GM21825 (cell line): ENCODE data around the gene TMEM117.

Source experiments
- ATAC-seq: cut with Tn5 transposase; IDR thresholded peaks from one replicate; pipeline ENCODE4 v1.9.1; 2021; ENCODE audit warnings: mild to moderate bottlenecking, moderate library complexity; ENCODE audit not compliant: unreplicated experiment

The TMEM117 gene

DNA sequence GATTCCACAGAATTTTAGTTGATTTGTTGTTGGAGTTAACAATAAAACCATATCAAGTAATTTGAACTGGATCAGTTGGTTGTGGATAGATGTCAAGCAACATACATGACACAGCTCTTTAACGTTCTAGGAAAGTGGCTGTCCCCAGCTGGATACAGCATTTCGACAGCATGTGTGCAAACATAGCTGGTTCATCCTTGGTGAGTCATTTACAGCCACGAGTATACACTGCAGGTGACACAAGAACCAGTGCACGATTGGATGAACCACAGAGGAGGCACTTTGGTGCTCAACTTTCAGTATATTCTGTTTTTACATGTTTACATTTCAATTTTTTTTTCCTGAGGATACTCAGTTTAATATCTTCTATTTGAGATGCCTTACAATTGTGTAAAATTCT, 242.4 kb downstream of the TMEM117 start:
- no peak for ATAC-seq

DNA sequence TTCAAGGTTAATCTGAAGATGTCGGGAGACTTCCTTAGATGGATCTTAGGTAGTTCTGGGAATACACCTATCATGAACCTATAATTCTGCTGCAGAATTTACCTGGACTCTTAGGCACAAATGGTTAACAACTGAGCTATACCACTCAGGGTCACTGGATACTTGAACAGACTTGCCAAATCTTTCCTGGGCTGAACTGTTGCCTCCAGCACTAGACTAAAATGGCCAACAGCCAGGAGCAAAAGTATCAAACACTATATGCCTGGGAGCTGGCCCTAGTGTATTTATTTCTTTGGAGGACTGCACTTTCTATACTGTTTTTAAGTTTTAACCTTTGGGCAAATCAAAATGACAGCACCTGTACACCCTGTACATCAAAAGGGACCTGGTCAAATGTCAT, 252.8 kb downstream of the TMEM117 start:
- no peak for ATAC-seq

GRCh38 chr12:44091948-44092606, 256.2 kb downstream of the TMEM117 start:
- no peak for ATAC-seq

DNA sequence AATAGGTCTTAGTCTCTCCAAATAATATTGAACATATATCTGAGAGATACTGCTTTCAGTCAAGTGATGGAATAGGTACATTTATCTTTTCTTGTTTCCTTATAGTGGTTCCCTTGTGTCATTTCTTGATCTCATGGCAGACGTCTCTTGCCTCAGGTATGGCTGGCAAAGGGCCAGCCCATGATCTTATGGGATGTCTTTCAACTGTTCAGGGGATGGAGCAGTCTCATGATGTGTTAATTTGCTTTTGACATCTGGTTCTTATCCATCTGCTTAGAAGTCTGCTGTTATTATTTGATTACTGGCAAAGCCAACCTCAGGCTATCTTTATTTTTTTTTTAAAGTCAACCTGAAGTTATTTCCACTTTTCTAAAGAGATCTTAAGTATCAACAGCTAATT, 262.9 kb downstream of the TMEM117 start:
- ATAC-seq = no peak

DNA sequence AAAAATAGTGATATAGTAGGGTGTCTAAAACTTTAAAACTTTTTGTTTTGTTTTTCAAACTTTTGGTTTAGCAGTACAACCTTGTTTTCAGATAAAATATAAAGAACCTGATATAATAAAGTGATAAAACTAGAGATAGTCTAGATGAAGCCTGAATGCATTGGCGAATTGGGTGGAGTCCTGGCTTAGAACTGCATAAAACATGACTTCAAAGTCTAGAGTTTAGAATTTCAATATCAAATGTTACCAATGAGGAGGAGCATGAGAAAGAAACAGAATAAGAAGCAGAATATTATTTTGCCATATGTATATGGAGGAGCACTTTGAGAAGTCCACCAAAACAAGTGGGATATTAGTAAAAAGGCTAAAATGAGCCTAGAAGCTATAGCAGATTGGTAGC, 263.6 kb downstream of the TMEM117 start:
- no peak for ATAC-seq

DNA sequence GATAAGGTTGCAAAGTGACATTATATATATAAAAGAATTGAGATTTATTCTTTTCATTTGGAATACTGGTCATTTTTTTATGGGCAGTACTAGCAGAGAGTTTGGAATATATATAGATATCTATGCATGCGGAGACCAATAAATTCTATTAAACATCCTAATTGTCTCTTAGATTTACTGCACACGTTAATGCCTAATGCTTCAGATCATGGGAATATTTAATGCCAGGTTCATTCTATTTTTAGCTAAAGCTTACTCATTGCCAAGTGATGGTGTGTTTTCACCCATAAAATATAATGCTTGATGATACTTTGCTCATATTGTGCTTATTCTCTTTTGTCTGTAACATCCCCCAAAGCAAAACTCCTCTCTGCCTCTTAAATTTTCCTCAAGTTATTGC, 264.4 kb downstream of the TMEM117 start:
- no peak for ATAC-seq

DNA sequence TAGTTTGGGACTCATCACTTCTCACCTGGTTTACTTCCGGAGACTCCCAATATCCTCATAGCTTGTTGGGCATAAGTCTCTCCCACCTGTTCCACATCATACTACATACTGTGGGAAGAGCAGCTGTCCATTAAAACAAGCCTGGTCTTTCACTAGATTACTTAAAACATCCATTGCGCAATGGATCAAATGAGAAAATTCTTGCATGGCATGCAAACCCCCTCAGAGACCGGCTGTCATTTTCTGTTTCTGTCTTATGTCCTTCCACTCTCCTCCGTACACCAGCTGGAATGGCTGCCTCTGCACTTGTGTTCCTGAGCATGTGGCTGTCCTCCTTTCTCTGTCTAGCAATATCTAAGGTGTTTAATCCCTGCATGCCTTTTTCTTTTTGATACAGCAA, 265.6 kb downstream of the TMEM117 start:
- ATAC-seq = no peak

- no peak for ATAC-seq
Measured at GRCh38 chr12:44114906-44115305, 279.0 kb downstream of the TMEM117 start.

DNA sequence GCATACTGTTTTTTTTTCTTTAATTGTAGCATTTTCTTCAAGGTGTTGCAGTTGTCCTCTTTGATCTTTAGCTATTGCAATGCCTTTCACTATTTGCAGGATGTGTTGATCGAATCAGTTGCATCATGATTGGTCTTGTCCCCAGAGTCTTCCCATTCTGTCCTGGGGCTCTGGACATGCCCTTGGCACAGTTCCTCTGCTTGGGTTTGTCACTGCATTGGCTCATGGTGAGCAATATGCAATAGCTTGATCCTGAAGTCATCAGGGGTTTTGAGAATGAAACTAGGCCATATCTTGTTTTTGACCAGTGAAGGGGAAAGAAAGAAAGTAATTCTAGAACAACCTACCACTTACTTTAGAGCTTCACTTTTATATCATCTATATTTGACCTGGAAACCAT, 281.5 kb downstream of the TMEM117 start:
- ATAC-seq = no peak

- no peak for ATAC-seq
Measured at GRCh38 chr12:44118946-44119345, 283.1 kb downstream of the TMEM117 start.

GRCh38 chr12:44126806-44127205, 290.9 kb downstream of the TMEM117 start:
- no peak for ATAC-seq

GRCh38 chr12:44127966-44128710, 292.3 kb downstream of the TMEM117 start:
- no peak for ATAC-seq

- ATAC-seq = no peak
Measured at GRCh38 chr12:44143175-44143574, 307.3 kb downstream of the TMEM117 start.

DNA sequence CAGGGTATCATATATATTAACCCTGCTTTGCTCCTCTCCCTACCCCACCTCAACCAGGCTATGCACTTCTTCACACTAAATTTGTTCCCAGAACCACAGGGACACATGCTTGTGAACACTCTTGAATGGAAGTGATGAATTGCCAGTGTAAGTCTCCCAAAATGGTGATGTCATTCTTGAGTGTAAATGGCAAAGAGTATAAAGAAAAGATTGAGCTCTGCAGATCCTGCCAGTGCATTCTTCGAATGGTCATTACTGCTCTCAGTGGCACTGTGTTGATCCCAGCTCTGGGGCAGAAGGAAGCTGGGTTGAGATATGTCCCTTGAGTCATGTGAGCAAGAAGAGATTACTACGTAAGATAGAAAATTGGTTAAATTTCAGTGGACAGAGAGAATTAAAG, 313.1 kb downstream of the TMEM117 start:
- ATAC-seq = no peak

GRCh38 chr12:44154128-44154527, 318.2 kb downstream of the TMEM117 start:
- no peak for ATAC-seq

DNA sequence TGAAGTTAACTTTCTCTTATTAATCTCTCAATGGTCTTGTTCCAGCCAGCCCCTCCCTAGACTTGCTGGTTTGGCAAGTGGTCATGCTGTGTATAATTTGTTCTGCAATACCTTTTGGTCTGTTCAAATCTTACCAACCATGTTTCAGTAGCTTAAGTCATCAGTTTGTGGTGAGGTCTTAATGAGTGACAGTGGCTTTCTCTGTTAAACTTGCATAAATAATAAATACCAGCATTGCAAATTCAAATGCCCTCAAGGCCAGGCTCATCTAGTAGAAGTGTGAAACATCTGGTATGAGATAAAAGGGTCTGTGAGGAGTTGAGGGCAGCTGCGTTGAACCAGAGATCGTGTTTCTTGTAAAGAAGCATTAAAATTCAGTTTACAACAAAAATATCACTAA, 319.5 kb downstream of the TMEM117 start:
- no peak for ATAC-seq

GRCh38 chr12:44157359-44157758, 321.5 kb downstream of the TMEM117 start:
- no peak for ATAC-seq

DNA sequence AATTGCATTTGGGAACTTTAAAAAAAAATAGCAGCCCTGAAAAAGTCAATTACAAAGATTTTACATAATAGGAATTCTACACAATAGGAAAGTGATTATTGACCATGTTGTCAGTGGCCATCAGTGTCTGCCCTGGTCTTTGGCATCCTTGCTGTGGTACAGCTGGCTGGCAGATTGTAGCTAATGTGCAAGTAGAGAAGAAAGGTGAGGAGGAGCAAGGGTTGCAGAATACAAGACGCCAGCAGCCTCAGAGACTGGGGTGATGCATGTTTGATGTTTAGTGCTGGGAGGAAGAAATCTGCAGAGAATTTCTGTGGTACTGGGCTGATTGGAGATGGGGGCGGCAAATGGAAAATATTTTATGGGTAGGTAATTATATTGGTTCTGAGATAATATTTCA, 322.9 kb downstream of the TMEM117 start:
- ATAC-seq = no peak

GRCh38 chr12:44159216-44159615, 323.3 kb downstream of the TMEM117 start:
- ATAC-seq = no peak

GRCh38 chr12:44159862-44160261, 324.0 kb downstream of the TMEM117 start:
- ATAC-seq = no peak

DNA sequence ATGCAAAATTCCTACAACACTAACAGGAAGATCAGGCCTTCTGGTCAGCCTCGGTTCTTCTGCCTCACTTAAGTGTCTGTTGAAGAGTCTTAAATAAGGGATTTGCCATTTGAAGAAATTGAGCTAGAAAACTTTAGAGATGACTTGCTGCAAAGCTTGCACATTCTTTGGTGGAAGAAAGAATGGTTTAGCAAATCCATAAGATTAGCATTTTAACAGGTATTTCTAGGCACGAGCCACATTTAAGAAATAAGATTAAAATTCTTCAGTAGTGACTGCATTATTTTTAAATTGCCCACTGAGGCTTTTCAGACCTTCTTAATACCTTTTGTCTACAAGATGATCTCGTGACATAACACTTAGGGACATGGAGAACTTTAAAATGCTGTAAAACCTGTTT, 327.1 kb downstream of the TMEM117 start:
- ATAC-seq = no peak

DNA sequence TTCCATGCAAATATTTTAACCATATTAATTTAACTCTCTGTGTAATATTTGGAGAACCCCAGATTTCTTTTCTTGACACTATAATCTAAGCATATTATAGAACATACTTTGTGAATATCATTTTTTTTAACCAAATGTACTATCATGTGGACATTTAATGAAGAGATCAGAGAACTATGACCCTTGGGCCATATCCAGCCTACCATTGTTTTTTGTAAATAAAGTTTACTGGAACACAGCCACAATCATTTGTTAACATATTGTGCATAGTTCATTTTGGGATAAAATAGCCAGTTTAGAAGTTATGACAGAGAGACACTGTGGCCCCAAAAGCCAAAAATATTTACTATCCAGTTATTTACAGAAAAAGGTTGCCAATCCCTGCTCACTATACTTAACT, 338.2 kb downstream of the TMEM117 start:
- no peak for ATAC-seq
